ENCODE data around the gene MRPL10.
"Not testable (repeated sequence)": the region's sequence is repeated elsewhere in the genome, so short reads cannot be mapped to it uniquely, and the experiment has no call there.

The MRPL10 gene

GRCh38 chr17:47789611-47790561 lies 41.5 kb downstream of the MRPL10 start:
- DNase-seq = peak; percentile 84

GRCh38 chr17:47785538-47786123 lies 45.7 kb downstream of the MRPL10 start:
- DNase-seq = peak; percentile 37

- DNase-seq = no peak
Observed at GRCh38 chr17:47781397-47781796, 49.9 kb downstream of the MRPL10 start.

GRCh38 chr17:47778184-47778635 lies 53.1 kb downstream of the MRPL10 start:
- peak; percentile 23 for DNase-seq

- peak; percentile 46 for DNase-seq
Observed at GRCh38 chr17:47776330-47777197, 54.8 kb downstream of the MRPL10 start.

- DNase-seq = no peak
Observed at GRCh38 chr17:47774987-47775580, 56.3 kb downstream of the MRPL10 start.

GRCh38 chr17:47774331-47774730 lies 57.0 kb downstream of the MRPL10 start:
- DNase-seq = no peak

GRCh38 chr17:47773649-47774048 lies 57.7 kb downstream of the MRPL10 start:
- not testable (repeated sequence) for DNase-seq

All from retina (tissue), 1 donor.